ENCODE data around the gene ATP5MC2. TPM values are rescaled to one million over a fixed set of nuclear protein-coding genes. Genes with fewer than 3 reads are reported as not detected.

The ATP5MC2 gene
- total RNA-seq, 1 donor from 2014 or later: 121 TPM

DNA sequence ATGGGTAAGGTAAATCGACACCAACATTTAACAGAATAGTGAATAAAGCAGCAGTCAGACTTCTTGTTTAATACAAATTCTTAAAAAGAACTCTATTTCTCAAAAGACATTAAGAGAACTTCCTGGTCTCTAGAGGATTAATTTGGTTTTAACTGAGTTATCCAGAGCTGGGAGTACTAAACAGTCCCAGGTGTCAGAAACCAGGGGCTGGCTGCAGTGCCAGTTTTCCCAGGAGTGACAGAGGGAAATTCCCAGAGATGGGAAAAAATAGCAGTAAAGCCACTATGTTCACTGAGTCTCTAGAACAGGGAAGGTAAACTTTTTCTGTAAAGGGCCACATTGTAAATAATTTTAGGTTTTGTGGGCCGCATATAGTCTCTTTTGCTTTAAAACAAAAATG, 8.8 kb downstream of the ATP5MC2 start:
- peaks cover 16% of the 10 kb centered on the region for H3K36me3 ChIP-seq (ENCODE audit: control insufficient read depth, insufficient read depth, low read length)
- no peak for DNase-seq (ENCODE audit: low read depth)
- no peak for FAIRE-seq

DNA sequence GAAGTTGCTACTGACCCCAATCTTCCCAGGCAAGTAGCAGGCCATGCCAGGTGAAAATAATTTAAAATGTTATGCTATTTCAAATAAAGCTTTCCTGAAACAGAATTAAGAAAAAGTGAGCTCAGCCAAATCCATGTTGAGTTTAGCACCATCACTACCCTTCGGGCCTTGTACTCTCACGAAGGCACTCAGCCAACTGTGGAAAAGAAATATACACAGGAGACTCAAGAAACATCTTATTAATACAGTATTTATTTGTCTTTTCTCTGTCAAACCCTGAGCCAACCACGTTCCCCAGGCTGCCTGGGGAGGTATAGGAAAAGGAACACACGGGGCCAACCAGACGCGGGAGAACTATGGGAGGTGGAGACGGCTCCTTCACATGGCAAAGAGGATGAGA, 10.9 kb downstream of the ATP5MC2 start:
- H3K27me3 ChIP-seq (ENCODE audit: control insufficient read depth, insufficient read depth, low read length): no peaks in the 10 kb centered on the region
- peaks cover 12% of the 10 kb centered on the region for H3K36me3 ChIP-seq (ENCODE audit: control insufficient read depth, insufficient read depth, low read length)
- DNase-seq (ENCODE audit: low read depth) (no peak), FAIRE-seq (no peak)
- no peak for TF ChIP-seq CTCF (IDR thresholded peaks at IDR 0.05; ENCODE audit: insufficient read depth, low read length, severe bottlenecking)
- no peak overlapping the region for H3K4me3 ChIP-seq (ENCODE audit: low read depth, low read length)

More for the DNA sequence above, 8.8 kb downstream of the ATP5MC2 start:
- TF ChIP-seq CTCF (IDR thresholded peaks at IDR 0.05; ENCODE audit: insufficient read depth, low read length, severe bottlenecking): no peak
- no peaks in the 10 kb centered on the region for H3K27me3 ChIP-seq (ENCODE audit: control insufficient read depth, insufficient read depth, low read length)
- no peak overlapping the region for H3K4me3 ChIP-seq (ENCODE audit: low read depth, low read length)

DNA sequence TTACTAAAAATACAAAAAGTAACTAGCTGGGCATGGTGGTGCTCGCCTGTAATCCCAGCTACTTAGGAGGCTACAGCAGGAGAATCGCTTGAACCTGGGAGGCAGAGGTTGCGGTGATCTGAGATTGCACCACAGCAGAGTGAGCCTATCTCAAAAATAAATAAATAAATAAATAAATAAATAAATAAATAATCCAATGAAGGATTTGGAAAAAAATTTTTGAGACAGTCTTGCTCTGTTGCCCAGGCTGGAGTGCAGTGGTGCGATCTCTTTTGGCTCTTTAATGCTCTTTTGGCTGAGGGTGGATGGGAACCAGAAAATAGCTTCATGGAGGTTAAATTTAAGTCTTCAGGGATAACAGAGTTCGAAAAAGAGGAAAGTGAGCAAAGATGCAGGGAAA, 11.7 kb downstream of the ATP5MC2 start:
- no peak for DNase-seq (ENCODE audit: low read depth)
- Histone ChIP-seq H3K27me3 (ENCODE audit: control insufficient read depth, insufficient read depth, low read length) (no peaks in the 10 kb centered on the region), H3K36me3 (ENCODE audit: control insufficient read depth, insufficient read depth, low read length) (peaks cover 7% of the 10 kb centered on the region), H3K4me3 (ENCODE audit: low read depth, low read length) (no peak overlapping the region)
- FAIRE-seq: no peak
- TF ChIP-seq CTCF (IDR thresholded peaks at IDR 0.05; ENCODE audit: insufficient read depth, low read length, severe bottlenecking): no peak

DNA sequence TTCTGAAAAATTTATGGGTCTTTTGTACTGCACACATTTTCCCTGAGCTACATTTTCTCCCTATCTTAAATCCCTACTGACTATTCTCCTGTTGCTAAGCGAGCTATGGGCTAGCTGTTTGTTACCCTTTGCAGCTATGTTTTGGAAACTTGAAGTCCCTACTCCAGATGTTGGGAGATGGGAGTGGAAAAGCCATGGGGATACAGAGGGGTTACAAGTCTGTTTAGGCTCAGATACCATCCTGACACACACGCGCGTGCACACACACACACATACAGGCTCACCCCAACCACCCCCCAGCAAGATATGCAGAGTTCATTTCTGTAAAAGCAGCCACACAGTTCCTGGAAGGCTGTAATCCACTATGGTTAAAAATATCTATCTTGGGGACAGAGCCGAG, 15.8 kb downstream of the ATP5MC2 start:
- no peaks in the 10 kb centered on the region for H3K27me3 ChIP-seq (ENCODE audit: control insufficient read depth, insufficient read depth, low read length)
- no peak for DNase-seq (ENCODE audit: low read depth)
- TF ChIP-seq CTCF (IDR thresholded peaks at IDR 0.05; ENCODE audit: insufficient read depth, low read length, severe bottlenecking): no peak
- peaks cover 3% of the 10 kb centered on the region for H3K36me3 ChIP-seq (ENCODE audit: control insufficient read depth, insufficient read depth, low read length)
- H3K4me3 ChIP-seq (ENCODE audit: low read depth, low read length): no peak overlapping the region
- FAIRE-seq: no peak

DNA sequence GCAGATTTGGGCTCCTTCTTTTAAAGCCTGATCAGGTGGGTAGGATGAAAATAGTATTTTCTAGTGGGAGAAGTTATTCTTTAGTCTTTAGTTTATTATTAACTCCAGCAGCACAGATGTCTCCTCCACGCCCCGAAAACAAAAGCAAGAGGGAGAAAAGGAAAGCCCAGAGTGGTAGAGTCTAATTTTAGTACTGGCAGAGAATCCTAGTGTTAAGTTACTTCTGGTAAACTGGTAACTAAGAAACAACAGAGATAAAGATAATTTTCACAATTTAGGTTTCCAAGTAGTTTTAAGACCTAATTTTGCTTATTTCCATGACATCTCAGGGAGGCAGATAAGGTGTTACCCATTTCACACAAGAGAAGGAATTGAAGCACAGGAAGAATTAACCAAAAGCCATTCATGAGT, 16.3 kb downstream of the ATP5MC2 start:
- no peak for FAIRE-seq
- peaks cover 2% of the 10 kb centered on the region for H3K36me3 ChIP-seq (ENCODE audit: control insufficient read depth, insufficient read depth, low read length)
- no peak overlapping the region for H3K4me3 ChIP-seq (ENCODE audit: low read depth, low read length)
- no peak for DNase-seq (ENCODE audit: low read depth)
- no peaks in the 10 kb centered on the region for H3K27me3 ChIP-seq (ENCODE audit: control insufficient read depth, insufficient read depth, low read length)
- no peak for TF ChIP-seq CTCF (IDR thresholded peaks at IDR 0.05; ENCODE audit: insufficient read depth, low read length, severe bottlenecking)

DNA sequence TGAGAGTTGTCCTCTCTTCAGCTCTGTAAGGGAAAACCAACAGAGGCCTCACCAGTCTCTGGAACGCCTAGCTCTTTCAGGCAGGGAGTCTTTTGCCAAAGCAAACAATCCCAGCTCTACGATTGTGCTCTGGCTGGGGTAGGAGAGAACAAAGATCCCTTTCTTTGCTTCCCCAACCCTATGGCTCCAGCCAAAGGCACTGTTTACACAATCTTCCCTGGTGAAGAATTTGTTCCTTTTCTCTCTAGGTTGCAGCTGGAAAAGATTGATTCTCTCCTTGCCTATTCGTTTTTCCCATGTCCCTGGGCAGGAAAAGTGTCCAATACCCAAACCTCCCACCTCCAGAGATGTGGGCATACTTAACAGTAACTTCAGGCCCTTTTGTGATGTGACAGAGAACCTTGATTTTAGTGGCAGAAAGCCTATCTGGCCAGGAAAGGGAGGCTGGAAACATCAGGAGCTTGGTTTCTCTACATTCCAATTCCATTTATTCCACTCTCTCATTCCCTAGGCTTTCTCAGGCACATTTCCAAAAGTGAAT, 16.8 kb downstream of the ATP5MC2 start:
- no peaks in the 10 kb centered on the region for H3K27me3 ChIP-seq (ENCODE audit: control insufficient read depth, insufficient read depth, low read length)
- no peak overlapping the region for H3K4me3 ChIP-seq (ENCODE audit: low read depth, low read length)
- no peak for TF ChIP-seq CTCF (IDR thresholded peaks at IDR 0.05; ENCODE audit: insufficient read depth, low read length, severe bottlenecking)
- peaks cover 2% of the 10 kb centered on the region for H3K36me3 ChIP-seq (ENCODE audit: control insufficient read depth, insufficient read depth, low read length)
- DNase-seq (ENCODE audit: low read depth) (peak; percentile 37), FAIRE-seq (no peak)

Data from bronchial epithelial cell (primary cell).